Gastroesophageal sphincter (tissue), 3 donors: ENCODE measurements around the gene PRKCI.

ENCODE experiments used
- CTCF ChIP-seq, 4 experiments: fragments of 200-600 bp in 2 of 4; fragments of 450-650 bp in 2 of 4; sonication (generic) in 1 of 4; IDR thresholded peaks; one replicate each; pipeline ENCODE4 v1.5.1; 2017 to 2019; ENCODE audit warnings: antibody characterized with exemption in 4 of 4, mild to moderate bottlenecking in 2 of 4, moderate library complexity in 2 of 4
- POLR2A ChIP-seq, 2 donors: fragments of 450-650 bp; IDR thresholded peaks; one replicate each; pipeline ENCODE4 v1.6.1; 2017; ENCODE audit warnings: antibody characterized with exemption in 2 of 2, mild to moderate bottlenecking in 2 of 2, moderate library complexity in 1 of 2
- POLR2AphosphoS5 ChIP-seq: sonication (generic); formaldehyde crosslinking; IDR thresholded peaks from one replicate; pipeline ENCODE4 v1.6.1; 2017; ENCODE audit warnings: antibody characterized with exemption

DNA sequence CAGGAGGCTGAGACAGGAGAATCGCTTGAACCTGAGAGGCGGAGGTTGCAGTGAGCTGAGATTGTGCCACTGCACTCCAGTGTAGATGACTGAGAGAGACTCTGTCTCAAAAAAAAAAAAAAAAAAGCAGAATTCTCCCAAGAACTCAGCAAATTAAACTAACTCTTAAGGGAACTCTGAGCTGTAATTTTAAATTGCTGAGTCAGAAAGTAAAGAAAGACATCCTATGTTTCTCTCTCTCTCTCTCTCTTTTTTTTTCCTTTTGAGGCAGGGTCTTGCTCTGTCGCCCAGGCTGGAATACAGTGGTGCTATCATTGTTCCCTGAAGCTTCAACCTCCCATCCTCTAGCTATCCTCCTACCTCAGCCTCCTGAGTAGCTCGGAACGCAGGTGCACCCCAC lies 20.7 kb upstream of the PRKCI start:
- TF ChIP-seq POLR2AphosphoS5: no peak
- TF ChIP-seq CTCF (IDR thresholded peaks at IDR 0.05): no peak
- no peak for TF ChIP-seq POLR2A (IDR thresholded peaks at IDR 0.05)
